ENCODE results near the gene NAALADL2.

GRCh38 chr3:174959556-174960065, 100.5 kb downstream of the NAALADL2 start:
- no peak for TF ChIP-seq EZH2 (IDR thresholded peaks at IDR 0.05)
- no peak for TF ChIP-seq CTCF (IDR thresholded peaks at IDR 0.05)

All from neural progenitor cell (in vitro differentiated cells).